Tibial nerve (tissue), 3 donors: ENCODE measurements around the gene CDON.

Experiments used
- POLR2A ChIP-seq, 2 donors: fragments of 450-650 bp; IDR thresholded peaks; one replicate each; pipeline ENCODE4 v1.6.1; 2017; ENCODE audit warnings: antibody characterized with exemption in 2 of 2, mild to moderate bottlenecking in 2 of 2, moderate library complexity in 2 of 2
- TF ChIP-seq, protein P1 (sequence below), 5 experiments: fragments of 200-600 bp in 3 of 5; fragments of 450-650 bp in 2 of 5; sonication (generic) in 3 of 5; IDR thresholded peaks; one replicate each; pipeline ENCODE4 v1.5.1; 2016 to 2019; ENCODE audit warnings: antibody characterized with exemption in 5 of 5, mild to moderate bottlenecking in 3 of 5, moderate library complexity in 2 of 5

DNA sequence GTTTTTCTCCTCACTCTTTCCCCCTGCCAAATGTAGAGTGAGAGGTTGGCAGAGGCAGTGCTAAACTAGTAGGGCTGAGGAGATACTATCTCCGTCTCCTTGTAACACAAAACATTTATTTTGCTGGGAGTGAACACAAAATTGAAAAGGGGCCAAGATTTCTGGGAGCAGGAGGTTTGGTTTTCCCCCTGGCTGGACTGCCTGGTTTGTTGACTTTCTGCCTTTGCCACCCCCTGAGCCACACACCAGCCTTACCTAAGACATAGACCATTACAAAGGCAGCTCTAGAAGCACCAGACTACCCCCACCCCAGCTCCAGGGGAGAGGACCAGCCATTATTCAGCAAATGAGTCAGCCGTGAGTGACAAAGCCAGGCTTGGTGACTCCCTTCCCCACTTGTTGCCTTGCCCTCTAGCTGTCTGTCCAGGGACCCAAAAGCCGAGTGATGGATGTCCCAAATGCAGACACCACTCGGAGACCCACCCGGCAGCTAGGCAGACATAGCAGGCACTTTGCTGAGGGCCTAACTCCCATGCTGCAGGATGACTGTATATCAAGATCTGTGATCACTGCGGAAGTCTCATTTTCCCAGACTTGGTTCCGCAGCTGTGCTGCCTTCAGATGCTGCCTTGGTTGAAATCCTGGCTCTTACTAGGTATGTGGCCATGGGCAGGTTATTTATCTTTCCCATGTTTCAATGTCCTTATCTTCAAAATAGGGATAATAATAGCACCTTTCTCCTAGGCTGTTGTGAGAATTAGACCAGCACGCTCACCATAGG is 17.7 kb upstream of the CDON start:
- TF ChIP-seq, protein P1, sequence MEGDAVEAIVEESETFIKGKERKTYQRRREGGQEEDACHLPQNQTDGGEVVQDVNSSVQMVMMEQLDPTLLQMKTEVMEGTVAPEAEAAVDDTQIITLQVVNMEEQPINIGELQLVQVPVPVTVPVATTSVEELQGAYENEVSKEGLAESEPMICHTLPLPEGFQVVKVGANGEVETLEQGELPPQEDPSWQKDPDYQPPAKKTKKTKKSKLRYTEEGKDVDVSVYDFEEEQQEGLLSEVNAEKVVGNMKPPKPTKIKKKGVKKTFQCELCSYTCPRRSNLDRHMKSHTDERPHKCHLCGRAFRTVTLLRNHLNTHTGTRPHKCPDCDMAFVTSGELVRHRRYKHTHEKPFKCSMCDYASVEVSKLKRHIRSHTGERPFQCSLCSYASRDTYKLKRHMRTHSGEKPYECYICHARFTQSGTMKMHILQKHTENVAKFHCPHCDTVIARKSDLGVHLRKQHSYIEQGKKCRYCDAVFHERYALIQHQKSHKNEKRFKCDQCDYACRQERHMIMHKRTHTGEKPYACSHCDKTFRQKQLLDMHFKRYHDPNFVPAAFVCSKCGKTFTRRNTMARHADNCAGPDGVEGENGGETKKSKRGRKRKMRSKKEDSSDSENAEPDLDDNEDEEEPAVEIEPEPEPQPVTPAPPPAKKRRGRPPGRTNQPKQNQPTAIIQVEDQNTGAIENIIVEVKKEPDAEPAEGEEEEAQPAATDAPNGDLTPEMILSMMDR (IDR thresholded peaks at IDR 0.05) = no peak
- TF ChIP-seq POLR2A (IDR thresholded peaks at IDR 0.05) = no peak
